GM18868 (cell line): ENCODE measurements around the gene PLB1.

ENCODE experiments used
- ATAC-seq: cut with Tn5 transposase; IDR thresholded peaks from one replicate; pipeline ENCODE4 v1.9.1; 2021; ENCODE audit warnings: mild to moderate bottlenecking, moderate library complexity; ENCODE audit not compliant: unreplicated experiment

PLB1 gene

DNA sequence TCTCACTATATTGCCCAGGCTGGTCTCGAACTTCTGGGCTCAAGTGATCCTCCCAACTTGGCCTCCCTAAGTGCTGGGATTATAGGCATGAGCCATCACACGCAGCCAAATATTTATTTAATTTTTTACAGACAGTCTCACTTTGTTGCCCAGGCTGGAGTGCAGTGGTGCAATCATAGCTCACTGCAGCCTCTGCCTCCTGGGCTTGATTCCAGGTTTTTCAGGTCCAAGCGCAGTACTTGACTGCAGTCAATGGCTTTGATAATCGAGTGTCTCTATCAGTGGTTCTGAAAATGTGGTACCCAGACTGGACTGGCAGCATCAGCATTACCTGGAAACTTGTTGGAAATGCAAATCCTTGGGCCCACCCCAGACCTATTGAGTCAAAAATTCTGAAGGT, 63.1 kb downstream of the PLB1 start:
- no peak for ATAC-seq

DNA sequence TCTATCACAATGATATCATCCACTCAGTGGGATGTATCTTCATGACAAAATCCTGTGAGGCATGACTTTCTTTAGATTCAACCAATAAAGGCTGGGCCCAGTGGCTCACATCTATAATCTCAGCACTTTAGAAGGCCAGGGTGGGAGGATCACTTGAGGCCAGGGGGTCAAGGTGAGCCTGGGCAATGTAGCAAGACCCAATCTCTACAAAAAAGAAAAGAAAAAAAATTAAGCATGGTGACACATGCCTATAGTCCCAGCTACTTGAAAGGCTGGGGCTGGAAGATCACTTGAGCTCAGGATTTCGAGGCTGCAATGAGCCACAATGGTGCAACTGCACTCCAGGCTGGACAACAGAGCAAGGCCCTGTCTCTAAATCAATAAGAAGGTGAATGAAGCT, 68.0 kb downstream of the PLB1 start:
- no peak for ATAC-seq

GRCh38 chr2:28564346-28564745, 68.5 kb downstream of the PLB1 start:
- ATAC-seq: no peak

- ATAC-seq: no peak
Observed at GRCh38 chr2:28565033-28565432, 69.2 kb downstream of the PLB1 start.

DNA sequence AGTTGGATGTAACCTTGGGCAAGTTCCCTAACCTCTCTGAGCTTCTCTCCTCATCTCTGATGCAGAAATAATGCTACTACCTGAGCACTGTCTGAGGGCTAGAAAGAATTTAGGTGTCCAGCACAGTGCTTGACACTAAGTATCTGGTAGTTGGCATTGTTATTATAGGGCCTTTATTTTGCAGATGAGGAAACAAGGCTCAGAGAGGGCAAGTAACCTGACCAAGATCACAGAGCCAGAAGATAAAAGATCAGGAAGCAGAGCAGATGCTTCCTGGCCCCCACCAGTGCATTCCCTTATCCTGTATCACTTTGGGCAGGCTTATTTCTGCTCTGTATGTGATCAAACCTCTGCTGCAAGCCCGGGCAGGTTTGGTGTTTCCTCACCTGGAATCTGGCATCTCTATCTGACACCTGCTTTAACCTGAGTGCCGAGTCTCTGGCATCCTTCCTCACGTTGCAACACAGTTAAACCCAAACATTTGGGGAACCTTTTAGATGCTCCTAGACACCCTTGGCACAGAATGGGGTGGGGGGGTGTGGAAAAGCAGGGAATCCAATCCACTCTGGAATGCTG, 69.9 kb downstream of the PLB1 start:
- no peak for ATAC-seq

- peak; percentile 97 for ATAC-seq
Observed at GRCh38 chr2:28566521-28567041, 70.7 kb downstream of the PLB1 start.

DNA sequence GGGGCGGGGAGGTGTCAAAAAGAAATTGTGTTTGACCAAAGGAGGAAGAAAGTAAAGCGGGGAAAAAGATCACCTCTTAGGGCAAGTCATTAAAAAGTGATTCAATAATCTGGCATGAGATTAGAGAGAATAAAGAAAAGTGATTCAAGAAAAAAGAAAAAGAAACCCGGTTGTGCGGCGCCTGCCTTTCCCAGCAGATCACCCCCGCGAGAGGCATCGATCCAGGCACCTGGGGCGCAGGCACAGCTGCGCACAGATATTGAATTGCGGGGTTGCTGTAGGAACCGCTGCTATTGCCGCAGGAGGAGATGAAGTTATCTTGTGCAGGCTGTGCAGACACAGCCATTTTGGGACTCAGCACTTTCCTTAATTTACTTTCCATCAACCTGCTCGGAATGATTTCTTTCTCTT, 71.2 kb downstream of the PLB1 start:
- ATAC-seq: no peak

DNA sequence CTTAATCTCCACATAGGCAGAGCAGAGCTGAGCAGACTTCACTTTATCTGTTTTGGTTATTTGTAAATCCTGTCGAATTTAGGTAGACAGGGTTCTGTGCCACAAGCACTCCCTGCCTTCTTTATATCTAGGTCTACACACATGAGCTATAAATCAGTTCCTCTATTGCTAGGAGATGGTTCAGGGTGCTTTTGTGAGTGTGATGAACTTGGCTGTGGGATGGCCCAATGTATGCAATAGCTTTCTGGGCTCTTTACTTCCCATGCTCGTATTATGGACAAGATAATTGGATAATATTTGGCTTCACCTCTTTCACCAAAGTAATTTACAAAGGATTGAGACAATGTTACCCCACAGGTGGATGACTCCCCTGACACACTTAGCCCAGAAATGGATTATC, 72.2 kb downstream of the PLB1 start:
- ATAC-seq: no peak

DNA sequence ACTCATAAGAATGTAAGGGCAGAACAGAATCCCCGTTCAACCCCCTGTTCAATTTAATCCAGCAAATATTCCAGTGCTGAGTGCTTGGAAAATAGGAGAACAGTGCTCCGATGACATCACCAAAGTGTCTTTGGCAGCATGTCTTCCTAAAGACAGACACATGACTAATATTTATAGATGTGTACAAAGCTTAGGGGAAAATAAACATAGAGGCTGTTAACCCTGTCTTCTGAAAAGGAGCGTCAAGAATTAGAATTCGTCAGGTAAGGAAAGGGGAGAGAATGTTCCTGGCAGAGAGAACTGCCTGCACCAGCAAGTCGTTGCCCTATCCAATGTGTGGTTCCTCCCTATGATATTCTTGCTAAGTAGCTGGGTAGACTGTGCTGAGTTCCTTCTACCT, 72.7 kb downstream of the PLB1 start:
- no peak for ATAC-seq

DNA sequence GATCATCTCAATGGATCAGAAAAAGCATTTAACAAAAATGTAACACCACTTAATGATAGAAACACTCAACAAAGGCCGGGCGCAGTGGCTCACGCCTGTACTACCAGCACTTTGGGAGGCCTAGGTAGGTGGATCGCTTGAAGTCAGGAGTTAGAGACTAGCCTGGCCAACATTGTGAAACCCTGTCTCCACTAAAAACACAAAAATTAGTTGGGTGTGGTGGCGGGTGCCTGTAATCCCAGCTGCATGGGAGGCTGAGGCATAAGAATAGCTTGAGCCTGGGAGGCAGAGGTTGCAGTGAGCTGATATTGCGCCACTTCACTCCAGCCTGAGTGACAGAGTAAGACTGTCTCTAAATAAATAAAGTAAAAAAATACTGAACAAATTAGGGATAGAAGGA, 74.6 kb downstream of the PLB1 start:
- no peak for ATAC-seq

DNA sequence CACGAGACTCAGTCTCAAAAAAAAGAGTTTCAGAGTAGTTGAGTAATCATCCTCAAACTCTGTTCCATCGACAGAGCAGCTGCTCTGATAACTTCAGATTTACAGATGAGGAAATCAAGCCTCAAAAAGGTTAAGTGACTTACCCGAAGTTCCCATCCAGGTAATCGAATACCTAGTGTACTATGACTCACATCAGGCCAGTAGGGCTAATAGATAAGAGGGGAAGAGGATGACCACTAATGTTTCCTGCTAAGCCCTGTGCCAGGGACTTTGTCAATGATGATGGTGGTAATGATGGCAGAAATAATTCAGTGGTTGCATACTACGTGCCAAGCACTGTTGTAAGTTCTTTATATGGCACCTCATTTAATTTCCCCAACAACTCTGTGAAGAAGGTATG, 80.9 kb downstream of the PLB1 start:
- ATAC-seq: no peak

DNA sequence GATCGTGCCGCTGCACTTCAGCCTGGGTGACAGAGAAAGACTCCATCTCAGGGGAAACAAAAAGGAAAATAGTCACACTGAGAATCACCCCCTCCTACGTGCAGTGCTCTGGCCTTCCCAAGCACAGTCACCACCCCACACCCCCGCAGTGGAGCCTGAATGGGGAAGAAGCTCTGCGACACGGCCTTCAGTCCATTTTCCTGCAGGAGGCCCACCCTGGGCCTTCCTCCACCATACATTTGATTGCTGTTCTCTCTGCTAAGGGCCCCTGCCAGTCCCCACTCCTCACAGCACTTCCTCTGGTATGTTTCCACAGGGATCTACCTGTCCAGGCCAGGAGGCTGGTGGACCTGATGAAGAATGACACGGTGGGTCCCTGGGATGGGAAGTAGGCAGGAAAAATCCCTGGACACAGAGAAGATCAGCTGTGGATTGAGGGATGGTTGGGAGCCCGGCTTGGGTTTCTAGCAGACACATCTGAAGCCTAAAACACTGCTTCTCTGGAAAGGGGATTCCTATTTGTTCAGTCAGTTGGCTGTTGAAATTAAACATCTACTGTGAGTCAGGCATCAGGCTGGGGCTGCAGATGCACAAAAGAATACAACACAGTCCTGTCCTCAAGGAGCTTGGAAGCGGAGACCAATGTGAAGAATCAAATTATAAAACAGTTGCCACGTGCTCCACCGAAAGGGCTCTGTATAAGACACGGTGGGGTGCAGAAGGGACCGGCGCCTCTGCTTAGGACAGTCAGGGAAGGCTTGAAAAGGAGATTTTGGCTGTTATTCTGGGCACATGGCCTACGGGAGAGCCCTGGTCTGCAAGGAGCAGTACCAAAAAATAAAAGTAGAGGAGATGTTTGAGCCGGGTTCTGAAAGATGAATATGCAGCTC, 82.2 kb downstream of the PLB1 start:
- ATAC-seq: no peak

DNA sequence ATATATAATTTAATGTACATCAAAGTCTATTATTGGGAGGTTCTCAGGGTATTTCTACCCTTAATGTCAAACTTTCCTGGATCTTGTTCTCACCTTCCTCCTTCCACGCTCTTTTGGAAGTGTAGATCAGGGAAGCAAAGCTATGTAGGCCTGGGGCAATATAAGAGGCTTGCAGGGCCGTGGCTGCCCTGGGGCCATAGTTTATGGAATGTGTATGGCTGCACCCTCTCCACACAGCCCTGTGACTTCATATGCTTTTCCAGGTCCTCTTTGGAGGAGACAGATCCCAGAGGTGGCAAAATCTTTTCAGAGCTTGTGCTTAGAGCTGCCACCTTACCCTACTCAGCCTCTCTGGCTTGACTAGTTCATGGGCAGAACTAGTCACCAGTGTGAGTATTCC, 82.9 kb downstream of the PLB1 start:
- ATAC-seq: no peak

- ATAC-seq: no peak
Observed at GRCh38 chr2:28579606-28580005, 83.7 kb downstream of the PLB1 start.

- no peak for ATAC-seq
Observed at GRCh38 chr2:28580078-28580477, 84.2 kb downstream of the PLB1 start.

DNA sequence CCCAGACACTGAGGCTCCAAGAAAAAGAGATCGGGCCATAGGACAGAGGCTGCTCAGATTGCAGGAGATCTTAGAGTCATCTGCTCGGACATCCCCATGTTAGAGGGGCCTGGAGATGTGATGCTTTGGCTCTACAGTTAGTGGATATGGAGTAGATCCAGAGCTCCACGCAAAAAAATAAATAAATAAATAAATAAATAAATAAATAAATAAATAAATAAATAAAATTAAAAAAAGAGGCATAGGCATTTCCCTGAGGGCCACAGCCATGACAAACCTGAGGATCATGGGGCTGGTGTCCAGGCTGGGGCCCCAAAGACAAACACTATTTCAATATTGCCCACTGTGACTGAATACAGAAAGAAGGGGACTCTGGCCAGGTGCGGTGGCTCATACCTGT, 85.5 kb downstream of the PLB1 start:
- ATAC-seq: no peak

GRCh38 chr2:28582152-28582551, 86.3 kb downstream of the PLB1 start:
- no peak for ATAC-seq

- no peak for ATAC-seq
Observed at GRCh38 chr2:28582595-28582994, 86.7 kb downstream of the PLB1 start.

DNA sequence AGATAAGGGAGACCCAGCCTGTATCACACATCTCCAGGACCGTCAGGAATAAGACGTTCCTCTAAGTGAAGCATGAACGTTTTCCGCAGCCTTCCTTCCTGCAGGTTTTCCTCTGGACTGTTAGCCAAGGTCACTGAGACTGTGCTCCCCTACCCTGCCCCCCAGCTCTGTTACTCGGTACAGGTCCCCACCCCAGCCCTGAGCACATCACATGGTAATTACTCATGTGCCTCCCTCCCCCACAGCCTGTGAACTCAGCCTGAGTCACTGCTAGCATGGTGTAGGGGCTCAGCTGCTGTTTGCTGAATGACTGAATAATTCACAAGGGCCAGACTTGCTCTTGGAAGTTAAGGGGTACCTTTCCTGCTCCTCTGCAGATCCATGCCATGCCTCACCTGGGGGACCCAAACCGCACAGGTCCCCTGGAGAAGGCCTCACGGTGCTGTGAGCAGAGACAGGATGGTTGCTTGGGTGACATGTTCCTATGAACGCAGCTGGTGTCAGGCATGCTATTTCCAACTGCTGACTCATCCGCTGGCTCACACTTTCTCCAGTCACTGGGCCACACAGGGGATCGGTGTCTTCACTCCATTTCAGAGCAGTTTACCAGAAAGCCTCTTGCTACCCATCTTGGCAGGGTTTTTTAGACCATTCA, 88.2 kb downstream of the PLB1 start:
- peak; percentile 64 for ATAC-seq

DNA sequence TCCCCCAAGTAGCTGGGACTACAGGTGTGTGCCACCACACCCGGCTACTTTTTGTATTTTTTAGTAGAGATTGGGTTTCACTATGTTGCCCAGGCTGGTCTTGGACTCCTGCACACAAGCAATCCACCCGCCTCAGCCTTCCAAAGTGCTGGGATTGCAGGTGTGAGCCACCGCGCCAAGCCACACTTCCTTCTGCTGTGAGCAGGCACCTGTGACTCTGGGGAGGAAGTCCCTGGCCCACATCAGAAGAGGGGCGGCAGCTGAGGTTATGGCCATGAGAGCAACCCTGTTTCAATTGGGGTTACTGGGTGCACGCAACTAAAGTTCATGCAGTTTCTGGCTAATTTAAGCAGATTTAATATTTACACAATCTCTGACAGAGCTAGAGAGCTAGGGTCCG, 91.0 kb downstream of the PLB1 start:
- no peak for ATAC-seq

DNA sequence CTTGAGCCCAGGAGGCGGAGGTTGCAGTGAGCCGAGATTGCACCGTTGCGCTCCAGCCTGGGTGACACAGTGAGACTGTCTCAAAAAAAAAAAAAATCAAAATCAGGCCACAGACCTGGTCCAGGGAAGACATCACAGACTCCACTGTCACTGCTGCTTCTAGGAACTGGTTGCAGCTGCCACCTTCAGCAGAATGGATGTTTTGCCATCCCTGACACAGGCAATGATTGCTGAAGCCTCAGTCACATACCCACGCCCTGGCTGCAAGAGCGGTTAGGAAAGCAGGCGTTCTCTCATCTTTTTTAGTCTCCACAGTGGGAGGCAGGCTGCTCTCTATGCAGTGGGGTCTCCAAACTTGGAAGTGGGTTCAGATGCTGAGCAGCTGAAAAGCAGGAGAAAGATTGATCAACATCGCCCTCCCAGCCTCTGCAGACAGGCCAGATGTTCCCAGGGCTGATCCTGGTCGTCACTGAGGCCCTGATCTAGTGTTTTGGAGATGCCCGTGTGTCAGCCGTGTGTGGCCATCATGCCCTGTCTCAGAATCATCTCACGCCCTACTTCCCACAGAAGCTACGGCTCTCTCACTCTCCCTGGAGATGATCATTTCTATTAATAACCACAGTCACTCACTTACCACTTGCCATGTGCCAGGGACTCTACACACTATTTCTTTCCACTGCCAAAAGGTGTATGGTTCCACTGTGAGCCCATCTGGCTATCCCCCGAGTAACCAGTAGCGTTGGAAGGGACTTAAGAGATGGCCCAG, 91.8 kb downstream of the PLB1 start:
- ATAC-seq: no peak
